SK-N-SH (cell line): Measurements from ENCODE around the gene TP53BP2. TPM values are rescaled to one million over a fixed set of nuclear protein-coding genes. Genes with fewer than 3 reads are reported as not detected.

Experiments
- CTCF ChIA-PET: fragments of 300-600, 350-600 bp; formaldehyde crosslinking; extraction: SDS; loops from one replicate; lab custom pipeline; 2021; lab: Yijun Ruan, JAX
- POLR2A ChIA-PET: fragments of 350-600 bp; sonication (Branson Sonifier 250); formaldehyde crosslinking; extraction: SDS; loops from one replicate; lab custom pipeline; 2020; ENCODE audit warnings: antibody characterized with exemption, inconsistent platforms; lab: Yijun Ruan, JAX
- DNase-seq: peaks from one replicate; pipeline ENCODE4 v3.0.0; 2012
- H2AFZ ChIP-seq: fragments of 200-600 bp; sonication (generic); 2 replicates; pipeline ENCODE4 v1.8.1; 2016; ENCODE audit warnings: antibody characterized with exemption, mild to moderate bottlenecking, low read depth
- H3F3A ChIP-seq: fragments of 200-600 bp; sonication (generic); replicated peaks from 2 replicates; pipeline ENCODE3; 2016; ENCODE audit warnings: antibody characterized with exemption, mild to moderate bottlenecking; ENCODE audit not compliant: insufficient read depth
- H3K27ac ChIP-seq, 2 experiments: fragments of 200-500 bp in 1 of 2; fragments of 200-600 bp in 1 of 2; sonication (Bioruptor generic) in 1 of 2; sonication (generic), shearing (Covaris generic) in 1 of 2; 2 replicates each; pipeline versions ENCODE4 v1.5.1 to v1.6.1; 2014 to 2016; ENCODE audit warnings: low read depth in 2 of 2, inconsistent platforms in 1 of 2, low read length in 1 of 2, mild to moderate bottlenecking in 1 of 2, mixed read lengths in 1 of 2
- H3K27me3 ChIP-seq: fragments of 200-600 bp; sonication (generic), shearing (Covaris generic); 2 replicates; pipeline ENCODE4 v1.6.1; 2016; ENCODE audit warnings: mixed run types; ENCODE audit not compliant: insufficient read depth
- H3K36me3 ChIP-seq, 2 experiments: fragments of 200-500 bp in 1 of 2; fragments of 200-600 bp in 1 of 2; sonication (Bioruptor generic) in 1 of 2; sonication (generic) in 1 of 2; replicated peaks in 1 of 2; 2 replicates each; pipeline versions ENCODE3 to v1.5.1; 2014 to 2016; ENCODE audit warnings: low read length in 1 of 2, mild to moderate bottlenecking in 1 of 2; ENCODE audit not compliant: insufficient read depth in 2 of 2, control insufficient read depth in 1 of 2
- H3K4me1 ChIP-seq, 2 experiments: fragments of 200-500 bp in 1 of 2; fragments of 200-600 bp in 1 of 2; sonication (Bioruptor generic) in 1 of 2; sonication (generic), shearing (Covaris generic) in 1 of 2; 2 replicates each; pipeline versions ENCODE4 v1.5.1 to v1.6.1; 2014 to 2016; ENCODE audit warnings: low read depth in 1 of 2, low read length in 1 of 2, mixed run types in 1 of 2; ENCODE audit not compliant: insufficient read depth in 2 of 2, control insufficient read depth in 1 of 2
- H3K4me2 ChIP-seq: fragments of 200-600 bp; sonication (generic), shearing (Covaris generic); 2 replicates; pipeline ENCODE4 v1.6.1; 2017; ENCODE audit warnings: mixed run types
- H3K4me3 ChIP-seq, 2 experiments: fragments of 200-500 bp in 1 of 2; fragments of 200-600 bp in 1 of 2; sonication (Bioruptor generic) in 1 of 2; sonication (generic), shearing (Covaris generic) in 1 of 2; 2 replicates each; pipeline versions ENCODE4 v1.5.1 to v1.8.1; 2014 to 2016; ENCODE audit warnings: low read depth in 2 of 2, inconsistent platforms in 1 of 2, low read length in 1 of 2, mild to moderate bottlenecking in 1 of 2, mixed read lengths in 1 of 2, moderate library complexity in 1 of 2
- H3K79me2 ChIP-seq: fragments of 200-600 bp; sonication (generic); 2 replicates; pipeline ENCODE4 v1.8.1; 2017; ENCODE audit warnings: mild to moderate bottlenecking; ENCODE audit not compliant: insufficient read depth
- H3K9ac ChIP-seq: fragments of 200-600 bp; sonication (generic); 2 replicates; pipeline ENCODE4 v1.6.1; 2017; ENCODE audit warnings: mixed run types
- H3K9me2 ChIP-seq: fragments of 200-600 bp; sonication (generic); 2 replicates; pipeline ENCODE4 v1.6.1; 2017; ENCODE audit warnings: mixed run types
- H3K9me3 ChIP-seq: fragments of 200-600 bp; sonication (generic); 2 replicates; pipeline ENCODE4 v1.6.1; 2017; ENCODE audit warnings: mixed run types, mild to moderate bottlenecking, moderate library complexity
- H4K20me1 ChIP-seq: fragments of 200-600 bp; sonication (generic); 2 replicates; pipeline ENCODE4 v1.6.1; 2017; ENCODE audit warnings: mild to moderate bottlenecking, mixed run types; ENCODE audit not compliant: insufficient read depth
- CHD2 ChIP-seq: fragments of 150-350 bp; IDR thresholded peaks from 2 replicates; pipeline ENCODE4 v1.6.1; 2018; ENCODE audit warnings: low read length; ENCODE audit not compliant: partially characterized antibody
- CTCF ChIP-seq: fragments of 200-600 bp; sonication (generic); IDR thresholded peaks from 2 replicates; pipeline ENCODE4 v1.6.1; 2017; ENCODE audit warnings: antibody characterized with exemption, mild to moderate bottlenecking, moderate library complexity
- ELF1 ChIP-seq: IDR thresholded peaks from 2 replicates; pipeline ENCODE4 v1.4.0; 2012
- FOXM1 ChIP-seq: IDR thresholded peaks from 2 replicates; pipeline ENCODE4 v1.4.0; 2012; ENCODE audit warnings: low read depth, mild to moderate bottlenecking
- GABPA ChIP-seq: IDR thresholded peaks from 2 replicates; pipeline ENCODE4 v1.4.0; 2012; ENCODE audit warnings: low read depth, mild to moderate bottlenecking
- IRF3 ChIP-seq: fragments of 150-350 bp; IDR thresholded peaks from 2 replicates; pipeline ENCODE4 v1.6.1; 2016; ENCODE audit warnings: mild to moderate bottlenecking, low read depth, low read length
- MAX ChIP-seq: IDR thresholded peaks from 2 replicates; pipeline ENCODE4 v1.4.0; 2012; ENCODE audit warnings: low read depth
- MXI1 ChIP-seq: IDR thresholded peaks from 2 replicates; pipeline ENCODE4 v1.6.1; 2012; ENCODE audit warnings: mild to moderate bottlenecking, low read depth, low read length, improper control_type of control experiment
- NRF1 ChIP-seq: IDR thresholded peaks from 2 replicates; pipeline ENCODE4 v1.6.1; 2012; ENCODE audit warnings: low read depth, mild to moderate bottlenecking, low read length
- RAD21 ChIP-seq: IDR thresholded peaks from 2 replicates; pipeline ENCODE4 v1.6.1; 2012; ENCODE audit warnings: mild to moderate bottlenecking, low read length
- RCOR1 ChIP-seq: fragments of 150-350 bp; IDR thresholded peaks from 2 replicates; pipeline ENCODE4 v1.6.1; 2017; ENCODE audit warnings: antibody characterized with exemption, low read length
- RFX5 ChIP-seq: IDR thresholded peaks from 2 replicates; pipeline ENCODE4 v1.6.1; 2012; ENCODE audit warnings: mild to moderate bottlenecking, improper control_type of control experiment, low read length
- RXRA ChIP-seq: IDR thresholded peaks from 2 replicates; pipeline ENCODE4 v1.4.0; 2012; ENCODE audit warnings: low read depth, mild to moderate bottlenecking, borderline replicate concordance
- TAF1 ChIP-seq: IDR thresholded peaks from 2 replicates; pipeline ENCODE4 v1.6.1; 2012; ENCODE audit warnings: low read depth, mild to moderate bottlenecking, low read length, moderate library complexity, borderline replicate concordance
- TCF12 ChIP-seq: IDR thresholded peaks from 2 replicates; pipeline ENCODE4 v1.4.0; 2012
- TEAD4 ChIP-seq: IDR thresholded peaks from 2 replicates; pipeline ENCODE4 v1.4.0; 2012; ENCODE audit warnings: mild to moderate bottlenecking, borderline replicate concordance; ENCODE audit not compliant: insufficient read depth
- USF1 ChIP-seq: IDR thresholded peaks from 2 replicates; pipeline ENCODE4 v1.4.0; 2012; ENCODE audit warnings: low read depth, borderline replicate concordance
- USF2 ChIP-seq: fragments of 150-350 bp; IDR thresholded peaks from 2 replicates; pipeline ENCODE4 v1.6.1; 2017; ENCODE audit warnings: antibody characterized with exemption, low read length, low read depth, borderline replicate concordance
- YY1 ChIP-seq: IDR thresholded peaks from 2 replicates; pipeline ENCODE4 v1.4.0; 2012; ENCODE audit warnings: low read depth, mild to moderate bottlenecking
- ZBTB33 ChIP-seq: IDR thresholded peaks from 2 replicates; pipeline ENCODE4 v1.4.0; 2012; ENCODE audit warnings: low read depth, borderline replicate concordance
- WGBS: methylation state at CpG from one replicate; pipeline ENCODE4 v1.1.6; 2017; ENCODE audit warnings: low lambda C conversion rate; 5-methylcytosine and 5-hydroxymethylcytosine counted together
- polyA plus RNA-seq, 3 experiments: library from polyadenylated mRNA; depleted of rRNA; stranded (reverse); fragments of >200 nt; gene quantifications; 2 replicates each; pipeline ENCODE4 v1.2.3, GENCODE V29; 2012

The TP53BP2 gene
- polyA plus RNA-seq, 1 of the 3 experiments (the other 2 are of a cell fraction), result 11.4 TPM

GRCh38 chr1:223751696-223752095 lies 94.1 kb downstream of the TP53BP2 start:
- H3K9me2 ChIP-seq, result no peaks in the 10 kb centered on the region
- no peak overlapping the region for H3K27ac ChIP-seq
- CTCF ChIA-PET, result interaction anchor here (1.0 to 11.0 kb wide), 5 partner anchors 9 to 230 kb away, joined by 4 to 110 read pairs (median 4); partner anchors contain the start of gene CAPN2
- H3K36me3 ChIP-seq, result peaks cover 62 to 87% of the 10 kb centered on the region in 2 experiments
- H3K27me3 ChIP-seq, result no peaks in the 10 kb centered on the region
- no peak for TF ChIP-seq TCF12
- TF ChIP-seq TEAD4, result no peak
- TF ChIP-seq YY1, result no peak
- no peak for TF ChIP-seq RCOR1
- no peak for TF ChIP-seq MXI1
- TF ChIP-seq CHD2, result no peak
- no peak for TF ChIP-seq RAD21
- TF ChIP-seq TAF1, result no peak
- no peak for TF ChIP-seq USF2
- no peak for TF ChIP-seq IRF3
- TF ChIP-seq RXRA, result no peak
- TF ChIP-seq FOXM1, result no peak
- TF ChIP-seq GABPA, result no peak
- no peaks in the 10 kb centered on the region for H3K9me3 ChIP-seq
- H3K4me3 ChIP-seq, result no peak overlapping the region
- peaks cover 8 to 12% of the 10 kb centered on the region in 2 experiments; a peak in 2 of 4 replicates for H3K4me1 ChIP-seq
- no peak overlapping the region for H3K9ac ChIP-seq
- WGBS, result 94% methylated on average over 4 of the region's 4 CpGs
- H4K20me1 ChIP-seq, result no peaks in the 10 kb centered on the region
- H2AFZ ChIP-seq, result no peak overlapping the region
- DNase-seq, result no peak
- H3K79me2 ChIP-seq, result peaks cover 15% of the 10 kb centered on the region
- H3F3A ChIP-seq, result peaks cover 16% of the 10 kb centered on the region
- POLR2A ChIA-PET, result interaction anchor here (0.7 to 1.1 kb wide), 2 partner anchors 9 to 39 kb away, joined by 3 to 5 read pairs; no protein-coding TSS in a partner anchor
- H3K4me2 ChIP-seq, result no peak overlapping the region

GRCh38 chr1:223750730-223751570 lies 94.8 kb downstream of the TP53BP2 start:
- Histone ChIP-seq H2AFZ (no peak overlapping the region), H3K36me3 (peaks cover 64 to 84% of the 10 kb centered on the region in 2 experiments), H3K9me2 (no peaks in the 10 kb centered on the region), H3K79me2 (peaks cover 15% of the 10 kb centered on the region), H3K27ac (no peak overlapping the region), H3K4me1 (peaks cover 8 to 12% of the 10 kb centered on the region in 2 experiments; a peak in 2 of 4 replicates), H3K9ac (no peak overlapping the region), H3K27me3 (no peaks in the 10 kb centered on the region), H3K4me3 (no peak overlapping the region), H4K20me1 (no peaks in the 10 kb centered on the region), H3K4me2 (no peak overlapping the region), H3K9me3 (no peaks in the 10 kb centered on the region), H3F3A (peaks cover 18% of the 10 kb centered on the region)
- POLR2A ChIA-PET, result interaction anchor here (0.7 to 1.1 kb wide), 2 partner anchors 10 to 38 kb away, joined by 3 to 5 read pairs; no protein-coding TSS in a partner anchor
- WGBS, result 95% methylated on average over 13 of the region's 13 CpGs
- CTCF ChIA-PET, result interaction anchor here (1.0 to 11.0 kb wide), 7 partner anchors 12 to 52 kb away, joined by 4 to 110 read pairs (median 44); partner anchors contain the start of gene CAPN2
- no peak for DNase-seq
- TF ChIP-seq USF1, result no peak
- no peak for TF ChIP-seq MAX
- no peak for TF ChIP-seq ELF1
- no peak for TF ChIP-seq CTCF
- no peak for TF ChIP-seq GABPA
- TF ChIP-seq ZBTB33, result no peak
- TF ChIP-seq NRF1, result no peak
- no peak for TF ChIP-seq RXRA
- TF ChIP-seq FOXM1, result no peak
- TF ChIP-seq RFX5, result no peak
